Measurements from ENCODE around the gene ZFHX3. TPM values are rescaled to one million over a fixed set of nuclear protein-coding genes. Genes with fewer than 3 reads are reported as not detected.

ZFHX3 gene
- total RNA-seq, 1 experiment from 2014 or later, result 21.8 TPM

DNA sequence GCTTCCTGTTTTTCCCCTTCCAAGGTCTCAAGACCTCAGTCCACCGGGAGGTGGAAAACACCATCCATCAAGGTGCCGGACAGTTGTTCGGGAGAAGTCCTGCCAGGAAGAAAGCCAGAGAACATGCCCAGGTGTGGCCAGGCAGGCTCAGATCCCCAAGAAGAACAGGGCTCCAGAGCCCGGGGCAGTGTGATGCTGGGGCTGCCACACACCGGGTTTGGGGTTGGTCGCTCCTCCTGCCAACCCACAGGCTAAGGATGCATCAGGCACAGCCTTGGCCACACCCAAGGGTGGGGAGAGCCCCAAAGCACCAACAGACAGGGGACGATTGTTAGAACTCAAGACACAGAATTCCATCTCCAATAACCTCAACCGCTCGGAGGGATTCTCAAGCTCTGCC lies 19.7 kb downstream of the ZFHX3 start:
- Histone ChIP-seq H3K9me3 (ENCODE audit: low read depth, low read length, poor library complexity, severe bottlenecking) (no peaks in the 10 kb centered on the region), H3K27ac (ENCODE audit: low read depth, low read length, poor library complexity, severe bottlenecking) (no peak overlapping the region), H3K36me3 (ENCODE audit: insufficient read depth, low read length, poor library complexity, severe bottlenecking) (no peaks in the 10 kb centered on the region), H3K27me3 (replicated peaks; ENCODE audit: insufficient read depth, low read depth, low read length, poor library complexity) (no peaks in the 10 kb centered on the region), H3K4me3 (ENCODE audit: low read depth, low read length, poor library complexity, severe bottlenecking) (no peak overlapping the region), H3K4me1 (ENCODE audit: insufficient read depth, low read length, poor library complexity, severe bottlenecking) (peaks cover 14% of the 10 kb centered on the region)
- BruUV-seq (replicated peaks), result no TSS peak
- ChIA-PET POLR2A (ENCODE audit: low non-redundant PET) (no interaction called here), CTCF (no interaction called here)
- TF ChIP-seq, protein P1, sequence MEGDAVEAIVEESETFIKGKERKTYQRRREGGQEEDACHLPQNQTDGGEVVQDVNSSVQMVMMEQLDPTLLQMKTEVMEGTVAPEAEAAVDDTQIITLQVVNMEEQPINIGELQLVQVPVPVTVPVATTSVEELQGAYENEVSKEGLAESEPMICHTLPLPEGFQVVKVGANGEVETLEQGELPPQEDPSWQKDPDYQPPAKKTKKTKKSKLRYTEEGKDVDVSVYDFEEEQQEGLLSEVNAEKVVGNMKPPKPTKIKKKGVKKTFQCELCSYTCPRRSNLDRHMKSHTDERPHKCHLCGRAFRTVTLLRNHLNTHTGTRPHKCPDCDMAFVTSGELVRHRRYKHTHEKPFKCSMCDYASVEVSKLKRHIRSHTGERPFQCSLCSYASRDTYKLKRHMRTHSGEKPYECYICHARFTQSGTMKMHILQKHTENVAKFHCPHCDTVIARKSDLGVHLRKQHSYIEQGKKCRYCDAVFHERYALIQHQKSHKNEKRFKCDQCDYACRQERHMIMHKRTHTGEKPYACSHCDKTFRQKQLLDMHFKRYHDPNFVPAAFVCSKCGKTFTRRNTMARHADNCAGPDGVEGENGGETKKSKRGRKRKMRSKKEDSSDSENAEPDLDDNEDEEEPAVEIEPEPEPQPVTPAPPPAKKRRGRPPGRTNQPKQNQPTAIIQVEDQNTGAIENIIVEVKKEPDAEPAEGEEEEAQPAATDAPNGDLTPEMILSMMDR (conservative IDR thresholded peaks at IDR 0.05; ENCODE audit: low read depth, low read length), result no peak
- no peak for TF ChIP-seq EZH2 (IDR thresholded peaks at IDR 0.05; ENCODE audit: borderline replicate concordance, low read depth, low read length, poor library complexity, severe bottlenecking)
- intact Hi-C loops (cut with micrococcal nuclease; ENCODE audit: unreplicated experiment), result no loop called here
- DNase-seq (ENCODE audit: low spot score), result no peak

DNA sequence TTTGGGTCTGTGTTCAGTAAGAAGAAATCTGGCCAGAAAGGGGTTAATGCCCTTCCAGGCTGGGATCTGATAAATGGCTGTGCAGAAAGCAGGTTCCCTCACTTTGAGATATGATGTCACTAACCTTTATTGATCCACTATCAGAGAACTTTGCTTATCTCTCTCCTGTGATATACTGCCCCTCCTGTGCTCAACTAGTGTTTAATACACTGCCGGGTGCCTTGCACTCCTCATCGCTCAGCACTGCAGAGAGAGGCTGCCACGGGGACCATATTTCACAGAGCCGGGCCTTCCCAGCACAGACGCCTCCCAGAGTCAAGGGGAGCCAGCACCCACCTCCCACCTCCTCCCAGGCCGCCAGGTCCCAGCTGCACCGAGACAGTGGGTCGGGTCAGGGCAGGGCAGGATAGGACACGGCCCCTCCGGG lies 20.2 kb downstream of the ZFHX3 start:
- Histone ChIP-seq H3K4me3 (ENCODE audit: low read depth, low read length, poor library complexity, severe bottlenecking) (no peak overlapping the region), H3K27me3 (replicated peaks; ENCODE audit: insufficient read depth, low read depth, low read length, poor library complexity) (no peaks in the 10 kb centered on the region), H3K36me3 (ENCODE audit: insufficient read depth, low read length, poor library complexity, severe bottlenecking) (no peaks in the 10 kb centered on the region), H3K27ac (ENCODE audit: low read depth, low read length, poor library complexity, severe bottlenecking) (no peak overlapping the region), H3K4me1 (ENCODE audit: insufficient read depth, low read length, poor library complexity, severe bottlenecking) (peaks cover 8% of the 10 kb centered on the region), H3K9me3 (ENCODE audit: low read depth, low read length, poor library complexity, severe bottlenecking) (no peaks in the 10 kb centered on the region)
- intact Hi-C loops (cut with micrococcal nuclease; ENCODE audit: unreplicated experiment), result no loop called here
- BruUV-seq (replicated peaks), result no TSS peak
- no peak for DNase-seq (ENCODE audit: low spot score)
- ChIA-PET CTCF (no interaction called here), POLR2A (ENCODE audit: low non-redundant PET) (no interaction called here)
- TF ChIP-seq EZH2 (IDR thresholded peaks at IDR 0.05; ENCODE audit: borderline replicate concordance, low read depth, low read length, poor library complexity, severe bottlenecking), result no peak
- TF ChIP-seq, protein P1 (conservative IDR thresholded peaks at IDR 0.05; ENCODE audit: low read depth, low read length), result no peak

DNA sequence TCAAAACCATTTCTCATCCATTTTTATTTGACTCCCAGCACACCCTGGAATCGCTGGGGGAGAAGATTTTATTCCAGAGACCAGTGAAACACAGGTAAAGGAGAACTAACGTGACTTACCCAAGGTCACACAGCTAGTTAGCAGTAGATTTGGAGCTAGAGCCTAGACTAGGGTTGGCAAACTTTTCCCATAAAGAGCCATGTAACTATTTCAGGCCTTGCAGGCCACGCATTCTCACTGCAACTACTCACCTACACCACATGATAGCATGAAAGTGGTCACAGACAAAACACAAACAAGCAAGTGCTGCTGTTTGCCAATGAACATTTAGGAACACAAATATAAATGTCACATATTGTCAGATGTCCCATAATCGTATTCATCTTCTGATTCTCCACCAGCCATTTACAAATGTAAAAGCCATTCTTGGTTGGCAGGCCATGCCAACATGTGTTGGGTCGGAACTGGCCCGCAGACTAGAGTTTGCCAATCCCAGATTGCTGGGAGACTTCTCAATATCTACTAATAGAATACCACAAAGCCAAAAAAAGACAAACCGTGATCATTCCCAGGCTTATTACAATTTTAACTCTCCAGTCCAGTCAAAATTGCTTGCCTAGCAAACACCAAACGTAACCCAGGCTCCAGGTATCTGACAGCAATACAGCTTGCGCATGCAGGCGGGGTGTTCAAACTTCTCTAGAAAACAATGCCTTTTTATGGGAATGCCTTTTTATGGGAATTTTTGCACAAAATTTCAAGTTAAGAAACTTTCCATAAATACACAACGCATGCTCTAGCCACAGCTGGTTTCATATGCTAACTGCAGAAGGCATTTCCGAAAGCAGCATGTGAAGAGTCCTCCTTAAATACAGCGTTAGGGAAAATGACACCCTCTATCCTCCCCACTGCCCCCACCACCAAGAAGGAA lies 20.9 kb downstream of the ZFHX3 start:
- POLR2A ChIA-PET (ENCODE audit: low non-redundant PET), result interaction anchor here (0.6 kb wide), 1 partner anchor 75 kb away, joined by 7 read pairs; no protein-coding TSS in a partner anchor

More for the DNA sequence above, 20.9 kb downstream of the ZFHX3 start:
- no TSS peak for BruUV-seq (replicated peaks)
- Histone ChIP-seq H3K36me3 (ENCODE audit: insufficient read depth, low read length, poor library complexity, severe bottlenecking) (no peaks in the 10 kb centered on the region), H3K4me3 (ENCODE audit: low read depth, low read length, poor library complexity, severe bottlenecking) (no peak overlapping the region), H3K4me1 (ENCODE audit: insufficient read depth, low read length, poor library complexity, severe bottlenecking) (peaks cover 5% of the 10 kb centered on the region), H3K27me3 (replicated peaks; ENCODE audit: insufficient read depth, low read depth, low read length, poor library complexity) (no peaks in the 10 kb centered on the region), H3K9me3 (ENCODE audit: low read depth, low read length, poor library complexity, severe bottlenecking) (no peaks in the 10 kb centered on the region), H3K27ac (ENCODE audit: low read depth, low read length, poor library complexity, severe bottlenecking) (no peak overlapping the region)
- CTCF ChIA-PET, result no interaction called here
- intact Hi-C loops (cut with micrococcal nuclease; ENCODE audit: unreplicated experiment), result no loop called here
- TF ChIP-seq, protein P1 (conservative IDR thresholded peaks at IDR 0.05; ENCODE audit: low read depth, low read length), result no peak
- TF ChIP-seq EZH2 (IDR thresholded peaks at IDR 0.05; ENCODE audit: borderline replicate concordance, low read depth, low read length, poor library complexity, severe bottlenecking), result no peak
- no peak for DNase-seq (ENCODE audit: low spot score)

Data from A673 (cell line).